Myometrial cell (primary cell): ENCODE data around the gene POT1. TPM values are rescaled to one million over a fixed set of nuclear protein-coding genes. Genes with fewer than 3 reads are reported as not detected.

Source experiments
- total RNA-seq: library from RNA; depleted of rRNA; stranded (reverse); fragments of >200 nt; gene quantifications from 2 replicates; pipeline ENCODE4 v1.2.3, GENCODE V29; 2015

Gene POT1
- total RNA-seq, result 32.0 and 32.3 TPM in 2 replicates

GRCh38 chr7:124929467-124930172 lies at the start of gene POT1:
TSS of gene POT1 (minus strand) at chr7:124929825. CDS start at chr7:124897173, 32,652 bp downstream.

Other genes with a start within 250 kb of the POT1 start
- gene GPR37, start 164.0 kb downstream of the POT1 start, total RNA-seq, result 1.4 TPM in 2 replicates